Spleen (tissue), 7 donors: ENCODE data around the gene PLCB3.

Source experiments
- CTCF ChIP-seq, 11 experiments: fragments of 200-600 bp in 7 of 11; fragments of 450-650 bp in 4 of 11; sonication (generic) in 4 of 11; IDR thresholded peaks in 8 of 11; conservative IDR thresholded peaks in 3 of 11; 1 replicate in 7 of 11; 2 replicates in 4 of 11; pipeline versions ENCODE4 v1.4.0 to v1.8.0; 2016 to 2021; ENCODE audit warnings: antibody characterized with exemption in 11 of 11, inconsistent platforms in 4 of 11, mild to moderate bottlenecking in 1 of 11
- POLR2A ChIP-seq, 3 donors: fragments of 450-650 bp; IDR thresholded peaks; one replicate each; pipeline ENCODE4 v1.5.1; 2017; ENCODE audit warnings: antibody characterized with exemption in 3 of 3, mild to moderate bottlenecking in 1 of 3
- donor health status: DM: no; HTN: no; CAD: no; lungs with moderate emphysema.
- donor health status: DM: no; HTN: no; CAD: no.
- donor health status: DM: no; HTN: no; CAD: no.

GRCh38 chr11:64245401-64245796, 5.9 kb upstream of the PLCB3 start:
- TF ChIP-seq POLR2A (IDR thresholded peaks at IDR 0.05) (no peak), CTCF (IDR thresholded peaks at IDR 0.05 in 8 of 11, conservative IDR thresholded peaks at IDR 0.05 in 3 of 11) (no peak)
